Limb (tissue), 2 donors: ENCODE measurements around the gene FEM1B.
A peak's percentile ranks its signal among the peaks of the same experiment; 100 is the strongest.

ENCODE experiments used
- DNase-seq, 2 donors: peaks; one replicate each; pipeline ENCODE4 v3.0.0-alpha.2; 2016; ENCODE audit errors: extremely low spot score in 2 of 2

The FEM1B gene

DNA sequence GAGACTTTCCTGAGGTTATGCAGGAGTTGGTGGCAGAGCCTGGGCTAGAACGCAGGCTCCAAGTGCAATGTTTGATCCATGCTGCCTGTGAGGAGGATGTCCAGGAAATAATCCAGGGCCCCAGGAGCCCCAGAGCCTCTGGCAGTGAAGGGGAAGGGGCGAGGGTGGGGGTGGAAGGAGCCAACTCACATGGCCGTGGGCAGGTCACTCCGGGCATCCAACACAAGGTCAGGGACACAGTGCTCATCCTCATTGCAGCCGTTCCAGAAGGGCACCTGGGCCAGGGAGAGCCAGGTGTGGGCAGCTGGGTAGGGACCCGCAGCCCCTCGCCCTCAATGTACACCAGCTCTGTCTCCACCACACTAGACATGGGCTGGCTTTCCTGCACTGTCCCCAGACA, 43.7 kb downstream of the FEM1B start:
- DNase-seq, result no peak

DNA sequence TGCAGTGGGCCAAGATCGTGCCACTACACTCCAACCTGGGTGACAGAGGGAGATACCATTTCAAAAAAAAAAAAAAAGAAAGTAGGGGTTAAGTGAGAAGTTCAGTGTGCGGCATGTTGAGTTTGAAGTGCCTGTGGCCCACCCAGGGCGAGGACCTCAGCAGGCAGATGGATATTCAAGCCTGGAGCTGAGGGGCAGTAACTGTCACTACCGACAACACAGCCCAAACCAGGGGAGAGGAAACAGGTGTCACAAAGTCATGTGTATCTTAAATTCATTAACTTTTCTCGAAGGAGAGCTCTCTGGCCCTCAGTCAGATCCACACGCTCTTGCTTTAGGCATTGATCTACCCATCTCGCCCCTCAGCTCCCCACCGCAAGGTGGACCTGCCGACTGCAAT, 45.3 kb downstream of the FEM1B start:
- DNase-seq, result no peak

GRCh38 chr15:68325726-68326125, 48.2 kb downstream of the FEM1B start:
- DNase-seq, result no peak

DNA sequence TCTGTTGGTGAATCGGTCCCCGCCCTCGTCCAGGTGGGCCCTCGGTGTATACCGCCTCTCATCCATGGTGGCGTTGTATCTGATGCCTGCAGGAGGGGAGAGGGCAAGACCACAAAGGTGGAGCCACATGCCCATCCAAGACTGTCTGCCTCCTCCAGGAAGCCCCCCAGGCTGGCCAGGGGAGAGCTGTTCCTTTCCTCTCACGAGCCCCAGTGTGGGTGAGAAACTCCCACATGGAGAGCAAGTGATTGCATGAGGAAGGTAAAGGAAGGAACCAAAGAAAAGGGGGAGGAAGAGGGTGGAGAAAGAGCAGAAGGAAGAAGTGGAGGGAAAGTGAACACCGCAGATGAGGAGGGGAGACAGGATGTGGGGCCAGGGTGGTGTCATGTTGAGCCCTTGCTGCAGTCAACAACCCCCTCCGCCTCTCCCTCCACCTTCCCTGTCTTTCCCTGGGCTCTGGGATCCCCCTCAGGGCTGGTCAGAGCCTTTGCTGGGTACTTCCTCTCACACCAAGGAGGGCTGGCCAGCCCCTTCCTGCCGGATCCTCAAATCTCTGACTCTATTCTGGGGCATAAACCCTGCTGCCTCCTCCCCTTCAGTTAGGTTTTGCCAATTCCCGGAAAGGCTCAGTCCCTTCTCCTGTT, 49.3 kb downstream of the FEM1B start:
- no peak for DNase-seq

GRCh38 chr15:68328443-68328842, 50.9 kb downstream of the FEM1B start:
- no peak for DNase-seq

- DNase-seq, result no peak
These were observed 51.4 kb downstream of the FEM1B start for GRCh38 chr15:68328964-68329363.

- DNase-seq, result no peak
These were observed 52.9 kb downstream of the FEM1B start for GRCh38 chr15:68330416-68330815.

GRCh38 chr15:68330901-68331300, 53.4 kb downstream of the FEM1B start:
- no peak for DNase-seq

- DNase-seq, result no peak
These were observed 54.7 kb downstream of the FEM1B start for GRCh38 chr15:68332266-68332665.

GRCh38 chr15:68333775-68334470, 56.4 kb downstream of the FEM1B start:
- DNase-seq, result no peak

GRCh38 chr15:68334661-68335124, 57.1 kb downstream of the FEM1B start:
- no peak for DNase-seq

- peak in 1 of 2 donors; percentile 64 for DNase-seq
These were observed 57.7 kb downstream of the FEM1B start for GRCh38 chr15:68335251-68335650.

DNA sequence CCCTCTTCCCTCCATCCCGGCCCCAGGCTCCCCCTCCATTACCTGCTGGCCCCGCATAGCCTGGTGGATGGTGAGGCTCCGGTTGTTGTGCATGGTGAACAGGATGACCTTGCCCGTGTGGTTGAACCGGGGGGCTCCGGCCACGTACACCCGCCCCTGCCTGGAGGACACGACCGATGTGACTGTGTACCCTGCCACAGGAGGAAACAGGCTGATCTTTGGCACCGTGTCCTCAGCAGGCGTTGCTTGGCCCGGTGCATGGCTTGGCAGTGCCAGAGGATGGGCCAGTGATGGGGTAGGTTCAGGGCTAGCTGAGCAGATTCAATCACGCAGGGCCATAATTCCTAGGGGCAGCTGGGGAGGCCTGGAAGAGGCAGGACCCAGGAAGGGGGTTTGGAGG, 58.1 kb downstream of the FEM1B start:
- no peak for DNase-seq

DNA sequence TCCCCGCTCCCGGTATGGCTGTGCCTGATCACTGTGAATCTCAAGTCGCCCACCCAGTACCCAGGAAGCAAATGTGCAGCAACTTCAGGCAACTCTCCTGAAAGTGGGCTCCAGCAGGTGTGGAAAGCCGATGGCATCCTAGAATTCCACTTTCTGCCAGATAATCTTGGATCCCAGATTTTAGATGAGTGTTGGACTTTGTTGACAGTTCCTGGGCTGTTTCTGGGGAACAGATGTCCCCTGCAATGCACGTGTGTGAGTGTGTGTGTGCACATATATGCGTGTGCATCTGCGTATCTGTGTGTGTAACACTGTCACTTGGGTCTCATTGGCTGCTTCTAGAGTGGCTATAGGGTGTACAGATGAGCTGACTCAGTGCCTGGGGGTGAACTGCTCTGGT, 59.0 kb downstream of the FEM1B start:
- DNase-seq, result no peak

DNA sequence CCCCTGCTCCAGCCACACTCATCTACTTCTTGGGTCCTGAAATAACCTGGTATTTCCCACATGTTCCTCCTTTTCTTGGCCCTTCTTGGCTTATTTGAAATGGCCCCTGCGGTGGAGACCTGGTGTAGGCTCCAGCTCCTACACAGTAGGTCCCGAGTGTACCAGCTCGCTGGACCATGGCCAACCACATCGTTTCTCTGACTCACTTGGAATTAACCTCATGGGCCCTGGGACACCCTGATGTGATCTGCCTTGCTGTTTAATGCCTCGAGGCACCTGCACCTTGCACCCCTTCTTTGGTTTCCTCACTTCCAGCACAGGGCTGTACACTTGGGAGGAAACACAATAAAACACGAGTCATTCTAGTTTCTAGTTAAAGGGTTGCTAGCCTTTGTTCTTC, 60.3 kb downstream of the FEM1B start:
- DNase-seq, result no peak

GRCh38 chr15:68339481-68339880, 61.9 kb downstream of the FEM1B start:
- DNase-seq, result no peak

GRCh38 chr15:68340726-68341671, 63.5 kb downstream of the FEM1B start:
- DNase-seq, result peak in 1 of 2 donors; percentile 11

DNA sequence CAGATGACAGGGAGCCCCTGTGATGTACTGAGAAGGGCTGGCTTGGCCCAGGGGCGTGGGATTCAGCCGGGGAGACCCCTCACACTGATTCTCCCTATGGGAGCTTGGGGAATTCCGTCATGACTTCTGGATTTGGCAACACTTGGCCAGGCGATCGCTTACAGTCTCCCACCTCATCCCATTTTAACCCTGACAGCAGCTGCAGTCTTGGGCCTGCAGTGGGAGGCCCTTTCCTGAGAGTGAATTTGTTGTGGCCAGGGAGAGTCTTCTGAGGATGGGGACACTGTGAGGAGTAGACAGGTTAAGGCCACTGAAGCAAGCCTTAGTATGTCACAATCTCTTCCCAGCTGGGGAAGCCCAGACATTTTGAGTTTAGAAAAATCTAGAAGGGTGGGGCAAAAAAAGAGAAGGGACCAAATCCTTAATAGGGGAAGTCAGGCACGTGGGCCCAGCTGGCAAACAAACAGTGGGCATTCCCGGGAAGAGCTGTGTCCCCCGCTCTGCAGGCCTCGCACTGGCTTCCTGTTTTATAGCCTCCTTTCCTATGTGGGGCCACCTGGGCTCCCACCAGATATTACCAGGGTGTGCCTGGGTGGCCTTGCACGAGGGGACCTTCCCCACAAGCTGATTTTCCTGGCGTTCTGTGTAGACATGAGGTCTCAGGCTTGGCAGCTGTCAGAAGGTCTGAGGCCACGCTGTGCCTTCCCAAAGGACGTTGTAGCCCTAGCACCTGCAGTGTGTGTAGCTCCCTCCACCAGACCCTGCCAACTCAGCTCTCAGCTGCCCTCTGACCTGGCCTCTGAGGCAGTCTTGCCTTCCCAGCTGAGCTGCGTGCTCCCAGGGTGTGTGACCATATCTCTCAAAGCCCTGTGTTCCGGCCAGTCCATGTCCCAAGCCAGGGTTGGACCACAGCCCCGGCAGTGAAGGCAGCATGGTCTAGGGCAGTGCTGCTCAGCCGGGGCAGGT, 64.5 kb downstream of the FEM1B start:
- peak in 1 of 2 donors; percentile 24 for DNase-seq

DNA sequence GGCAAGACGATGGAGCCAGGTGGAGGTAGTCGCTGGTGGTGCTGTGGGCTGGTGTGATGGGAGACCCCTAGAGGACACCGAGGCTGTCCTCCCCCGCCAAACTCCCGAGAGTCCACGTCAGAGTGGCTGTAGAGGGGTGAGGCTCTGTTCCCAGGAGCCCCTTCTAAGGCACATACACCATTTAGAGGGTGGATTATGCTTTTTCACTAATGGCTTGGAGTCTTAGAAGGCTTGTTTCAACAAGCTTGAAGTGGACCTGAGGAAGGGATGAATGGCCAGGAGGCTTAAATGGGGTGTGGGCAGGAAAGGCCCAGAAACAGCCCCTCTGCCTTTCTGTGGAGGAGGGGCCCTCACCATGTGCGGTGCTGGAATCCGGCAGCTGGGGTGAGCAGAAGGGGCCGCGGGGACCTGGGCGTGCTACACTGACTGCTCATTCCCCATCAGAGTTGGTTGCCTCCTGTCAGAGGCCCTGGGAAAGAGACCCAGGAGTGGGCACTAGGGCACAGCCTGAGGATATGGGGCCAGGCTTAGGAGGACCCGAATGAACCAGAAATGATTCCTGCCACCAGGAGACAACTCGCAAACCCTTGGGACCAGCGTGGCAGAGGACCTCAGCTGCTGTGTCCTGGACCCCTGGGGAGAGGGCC, 66.2 kb downstream of the FEM1B start:
- no peak for DNase-seq

DNA sequence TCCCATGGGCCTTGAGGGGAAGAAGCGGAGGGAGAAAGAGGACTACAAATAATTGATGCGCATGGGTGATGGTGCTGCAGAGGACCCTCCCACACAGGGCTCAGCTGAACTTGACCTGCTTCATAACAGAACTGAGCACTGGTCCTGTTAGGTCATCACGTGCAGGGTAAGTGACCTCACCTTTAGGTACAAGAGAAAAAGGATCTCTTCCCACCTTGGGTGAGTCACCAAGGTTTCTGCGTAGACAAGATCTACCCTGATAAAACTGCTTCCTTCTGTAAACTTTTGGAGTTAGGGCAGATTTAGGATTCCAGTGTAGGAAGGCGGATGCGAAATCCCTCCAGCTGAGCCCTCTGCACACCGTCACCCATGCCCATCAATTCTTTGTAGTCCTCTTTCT, 67.1 kb downstream of the FEM1B start:
- no peak for DNase-seq
